ENCODE data around the gene IFT52.
"Not testable (repeated sequence)": the region's sequence is repeated elsewhere in the genome, so short reads cannot be mapped to it uniquely, and the experiment has no call there.

IFT52 gene

DNA sequence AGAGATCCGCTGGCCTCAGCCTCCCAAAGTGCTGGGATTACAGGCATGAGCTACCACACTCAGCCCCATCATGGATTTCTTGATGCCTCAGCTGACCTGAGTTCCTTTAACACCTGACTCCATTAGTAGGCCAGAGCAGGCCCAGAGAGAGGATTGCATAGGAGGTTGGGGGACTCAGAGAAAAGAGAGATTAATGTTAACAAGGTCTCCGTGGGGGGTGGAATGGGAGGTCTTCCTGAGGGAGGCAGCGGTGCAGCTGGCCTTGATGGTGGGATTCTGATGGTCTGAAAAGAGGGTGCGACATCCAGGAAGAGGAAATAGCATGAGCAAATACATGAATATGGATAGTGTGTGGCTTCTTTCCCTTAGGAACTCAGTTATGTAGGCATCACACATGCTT is 22.0 kb upstream of the IFT52 start:
- DNase-seq: no peak

DNA sequence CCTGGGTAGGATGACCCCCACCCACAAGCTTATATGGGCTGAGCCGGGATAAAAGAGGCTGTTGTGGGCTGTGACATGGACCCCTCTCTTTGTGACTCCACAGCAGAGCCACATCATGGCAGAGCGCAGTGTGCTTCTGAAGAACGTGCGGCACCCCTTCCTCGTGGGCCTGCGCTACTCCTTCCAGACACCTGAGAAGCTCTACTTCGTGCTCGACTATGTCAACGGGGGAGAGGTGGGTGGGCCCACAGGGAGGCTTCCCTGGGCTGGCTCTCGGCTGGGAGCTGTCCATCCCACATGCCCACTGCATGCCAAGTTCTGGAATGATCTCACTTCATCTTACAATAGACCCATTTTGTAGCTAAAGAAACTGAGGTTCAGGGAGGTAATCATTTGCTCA is 21.5 kb upstream of the IFT52 start:
- DNase-seq: no peak

DNA sequence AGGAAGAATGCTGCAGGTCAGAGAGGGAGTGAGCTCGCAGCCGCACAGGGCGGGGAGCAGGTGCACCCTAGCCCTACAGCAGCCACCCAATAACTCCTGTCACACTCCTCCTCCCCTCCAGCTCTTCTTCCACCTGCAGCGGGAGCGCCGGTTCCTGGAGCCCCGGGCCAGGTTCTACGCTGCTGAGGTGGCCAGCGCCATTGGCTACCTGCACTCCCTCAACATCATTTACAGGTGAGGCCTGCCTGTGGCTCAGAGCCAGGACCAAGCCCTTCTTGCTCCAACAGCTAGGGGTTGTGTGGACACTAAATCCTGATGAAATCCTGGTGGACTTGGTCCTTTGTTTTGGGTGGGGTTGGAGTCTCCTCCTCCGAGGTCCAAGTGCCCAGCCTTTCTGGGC is 20.2 kb upstream of the IFT52 start:
- DNase-seq: no peak

DNA sequence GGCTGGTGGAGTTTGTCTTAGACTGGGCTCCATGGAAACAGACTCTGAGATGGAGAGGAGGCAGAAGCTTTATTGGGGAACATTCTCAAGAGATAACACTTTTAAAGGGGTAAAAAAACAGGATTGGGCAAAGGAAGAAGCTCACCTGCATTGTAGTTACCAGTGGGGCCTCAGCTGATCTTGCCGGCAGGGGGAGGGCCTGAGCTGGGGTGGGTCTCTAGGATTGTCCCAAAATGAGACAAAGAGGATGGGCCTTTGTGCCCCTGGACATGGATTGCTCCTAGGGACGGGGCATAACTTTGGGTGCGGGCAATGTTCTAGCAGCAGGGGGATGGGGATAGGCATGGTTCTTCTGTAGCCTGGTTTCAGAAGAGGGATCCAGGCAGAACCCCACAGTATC is 19.4 kb upstream of the IFT52 start:
- DNase-seq: no peak

DNA sequence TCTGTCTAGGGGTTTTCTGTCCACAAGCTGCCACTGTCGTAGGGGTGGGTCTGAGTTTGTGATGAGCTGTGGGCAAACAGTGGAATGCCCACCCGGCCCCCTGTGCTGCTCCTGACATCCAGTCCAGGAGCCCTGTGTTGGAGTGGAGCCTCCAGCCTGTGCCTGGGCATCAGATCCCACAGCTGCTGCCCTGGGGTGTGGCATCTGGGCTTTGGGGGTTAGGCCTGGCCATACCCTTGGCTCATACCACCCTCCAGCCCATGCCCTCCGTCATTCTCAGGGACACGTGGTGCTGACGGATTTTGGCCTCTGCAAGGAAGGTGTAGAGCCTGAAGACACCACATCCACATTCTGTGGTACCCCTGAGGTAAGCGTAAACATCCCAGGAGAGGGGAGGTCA is 19.0 kb upstream of the IFT52 start:
- no peak for DNase-seq

DNA sequence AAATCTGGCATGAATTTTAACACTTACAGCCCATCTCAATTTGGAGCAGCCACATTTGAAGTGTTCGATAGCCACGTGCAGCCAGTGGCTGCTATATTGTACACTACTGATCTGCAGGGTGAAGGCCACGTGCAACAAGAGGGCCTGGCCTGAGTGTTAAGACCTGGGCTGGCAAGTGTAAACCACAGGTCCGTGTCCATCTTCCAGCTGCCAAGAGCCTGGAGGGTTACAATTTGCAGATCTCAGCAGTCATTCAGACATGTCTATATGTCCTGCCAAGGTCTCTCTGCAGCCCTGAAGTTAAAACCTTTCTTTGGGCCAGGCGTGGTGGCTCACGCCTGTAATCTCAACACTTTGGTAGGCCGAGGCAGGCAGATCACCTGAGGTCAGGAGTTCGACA is 17.8 kb upstream of the IFT52 start:
- DNase-seq: no peak

DNA sequence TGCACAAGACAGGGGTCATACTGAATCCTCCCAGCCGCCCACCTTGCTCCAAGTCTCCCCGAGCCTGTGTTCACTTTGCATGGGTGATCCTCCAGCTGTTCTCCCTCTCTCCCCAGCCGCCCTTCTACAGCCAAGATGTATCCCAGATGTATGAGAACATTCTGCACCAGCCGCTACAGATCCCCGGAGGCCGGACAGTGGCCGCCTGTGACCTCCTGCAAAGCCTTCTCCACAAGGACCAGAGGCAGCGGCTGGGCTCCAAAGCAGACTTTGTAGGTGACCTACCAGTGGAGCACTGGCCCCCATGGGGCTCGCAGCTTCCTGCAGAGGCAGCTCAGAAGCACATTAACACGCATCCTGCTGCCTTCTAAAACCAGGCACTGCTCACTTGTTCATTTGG is 14.6 kb upstream of the IFT52 start:
- no peak for DNase-seq

DNA sequence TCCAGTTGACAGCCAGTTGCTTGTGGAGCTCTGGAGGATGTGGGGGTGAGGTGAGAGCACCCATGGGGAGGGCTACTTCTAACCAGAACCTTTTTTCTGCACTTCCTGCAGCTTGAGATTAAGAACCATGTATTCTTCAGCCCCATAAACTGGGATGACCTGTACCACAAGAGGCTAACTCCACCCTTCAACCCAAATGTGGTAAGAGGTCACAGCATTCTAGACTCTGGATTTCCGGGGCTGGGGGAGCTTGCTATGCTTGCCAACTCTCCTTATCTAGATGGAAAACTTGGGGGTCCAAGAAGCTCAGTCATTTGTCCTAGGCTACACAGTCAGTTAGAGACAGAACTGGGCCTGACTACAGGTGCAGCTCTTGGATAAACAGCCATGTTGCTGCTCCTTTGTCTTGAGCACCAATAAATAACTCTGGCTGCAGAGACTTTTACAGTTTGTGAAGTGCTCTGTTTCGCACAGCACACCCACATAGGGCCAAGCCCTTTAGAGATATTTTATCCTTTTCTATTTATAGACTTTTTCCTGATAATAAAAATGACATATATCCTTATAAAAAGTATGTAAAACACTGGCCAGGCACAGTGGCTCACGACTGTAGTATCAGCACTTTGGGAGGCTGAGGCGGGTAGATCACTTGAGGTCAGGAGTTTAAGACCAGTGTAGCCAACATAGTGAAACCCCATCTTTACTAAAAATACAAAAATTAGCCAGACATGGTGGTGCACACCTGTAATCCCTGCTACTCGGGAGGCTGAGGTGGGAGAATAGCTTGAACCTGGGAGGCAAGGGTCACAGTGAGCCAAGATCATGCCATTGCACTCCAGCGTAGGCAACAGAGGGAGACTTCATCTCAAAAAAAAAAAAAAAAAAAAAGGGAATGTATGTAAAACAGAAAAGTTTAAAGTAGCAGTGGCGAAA is 10.6 kb upstream of the IFT52 start:
- DNase-seq: no peak

DNA sequence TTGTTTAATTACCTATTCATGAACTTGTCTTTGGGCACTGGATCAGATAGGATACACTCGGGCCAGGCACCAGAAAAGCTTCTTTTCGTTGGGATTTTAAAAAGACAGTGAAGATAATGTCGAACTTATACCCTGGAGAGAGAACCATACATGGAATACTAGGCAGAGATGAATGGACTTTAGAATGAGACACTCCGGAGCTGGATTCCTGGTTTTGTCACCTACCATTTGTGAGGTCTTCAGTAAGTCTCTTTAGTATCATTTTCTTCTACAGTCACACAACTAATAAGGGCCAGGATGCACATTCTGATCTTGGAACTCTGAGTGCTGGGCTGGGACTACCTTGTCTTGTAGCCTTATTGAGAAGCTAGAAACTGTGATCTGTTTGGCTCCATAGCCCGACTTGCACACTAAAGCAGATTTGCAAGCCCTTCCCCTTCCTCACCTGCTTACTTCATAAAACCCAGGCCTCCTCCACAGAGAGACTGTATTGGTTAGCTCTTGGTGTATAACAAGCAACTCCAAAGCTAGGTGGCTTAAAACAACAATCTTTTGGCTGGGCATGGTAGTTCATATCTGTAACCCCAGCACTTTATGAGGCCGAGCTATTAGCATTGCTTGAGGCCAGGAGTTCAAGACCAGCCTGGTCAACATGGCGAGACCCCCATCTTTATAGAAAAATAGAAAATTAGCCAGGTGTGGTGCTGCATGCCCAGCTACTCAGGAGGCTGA is 7.4 kb upstream of the IFT52 start:
- DNase-seq: no peak

DNA sequence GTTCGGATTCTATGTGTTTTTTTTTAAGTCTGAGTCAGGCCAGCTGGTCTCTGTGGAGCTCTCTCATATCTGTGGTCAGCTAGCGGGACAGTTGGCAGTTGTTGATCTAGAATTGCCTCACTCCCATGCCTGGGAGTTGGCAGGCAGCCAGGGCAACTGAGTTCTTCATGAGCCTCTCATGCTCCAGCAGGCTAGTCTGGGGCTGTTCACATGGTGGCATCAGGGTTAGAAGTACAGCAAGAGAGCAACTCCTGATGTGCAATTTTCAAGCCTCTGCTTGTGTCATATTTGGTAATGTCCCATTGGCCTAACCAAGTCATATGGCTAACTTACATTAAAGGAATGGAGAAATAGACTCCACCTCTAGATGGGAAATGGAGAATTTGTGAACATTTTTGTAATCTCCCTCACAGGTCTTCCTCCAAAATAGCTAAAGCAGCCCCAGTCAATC is 6.7 kb upstream of the IFT52 start:
- no peak for DNase-seq

DNA sequence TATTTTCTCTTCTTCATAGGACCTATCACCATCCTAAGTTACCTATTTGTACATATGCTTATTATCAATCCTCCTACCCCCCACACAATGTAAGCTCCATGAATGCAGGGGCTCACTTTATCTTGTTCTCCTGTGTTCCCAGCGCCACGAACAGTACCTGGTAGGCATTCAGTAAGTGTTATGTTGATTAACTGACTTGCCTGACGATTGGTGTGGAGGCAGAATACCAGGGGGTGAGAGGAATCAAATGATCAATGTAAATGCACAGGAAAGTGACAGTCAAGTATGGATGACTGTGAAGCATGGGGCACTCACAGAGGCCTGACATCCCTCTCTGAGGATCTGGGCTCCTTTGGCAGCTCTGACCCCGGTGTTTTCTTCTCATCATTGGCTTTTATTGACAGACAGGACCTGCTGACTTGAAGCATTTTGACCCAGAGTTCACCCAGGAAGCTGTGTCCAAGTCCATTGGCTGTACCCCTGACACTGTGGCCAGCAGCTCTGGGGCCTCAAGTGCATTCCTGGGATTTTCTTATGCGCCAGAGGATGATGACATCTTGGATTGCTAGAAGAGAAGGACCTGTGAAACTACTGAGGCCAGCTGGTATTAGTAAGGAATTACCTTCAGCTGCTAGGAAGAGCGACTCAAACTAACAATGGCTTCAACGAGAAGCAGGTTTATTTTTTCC is 6.1 kb upstream of the IFT52 start:
- no peak for DNase-seq

DNA sequence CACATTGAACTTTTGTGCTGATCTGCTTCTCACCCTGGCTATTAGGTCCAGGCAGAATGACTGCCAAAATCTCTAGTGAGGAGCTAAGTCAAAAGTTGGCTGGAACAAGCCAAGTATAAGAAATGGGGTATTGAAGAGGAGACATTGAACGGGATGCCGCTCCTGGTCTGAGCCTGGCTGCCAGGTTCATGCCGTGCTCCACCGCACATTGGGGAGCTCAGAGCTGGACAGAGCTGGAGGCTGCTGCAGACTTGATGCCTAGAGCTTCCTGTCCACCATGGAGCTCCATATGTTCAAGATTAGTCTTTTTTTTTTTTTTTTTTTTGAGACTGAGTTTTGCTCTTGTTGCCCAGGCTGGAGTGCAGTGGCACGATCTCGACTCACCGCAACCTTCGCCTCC is 4.1 kb upstream of the IFT52 start:
- DNase-seq: no peak

DNA sequence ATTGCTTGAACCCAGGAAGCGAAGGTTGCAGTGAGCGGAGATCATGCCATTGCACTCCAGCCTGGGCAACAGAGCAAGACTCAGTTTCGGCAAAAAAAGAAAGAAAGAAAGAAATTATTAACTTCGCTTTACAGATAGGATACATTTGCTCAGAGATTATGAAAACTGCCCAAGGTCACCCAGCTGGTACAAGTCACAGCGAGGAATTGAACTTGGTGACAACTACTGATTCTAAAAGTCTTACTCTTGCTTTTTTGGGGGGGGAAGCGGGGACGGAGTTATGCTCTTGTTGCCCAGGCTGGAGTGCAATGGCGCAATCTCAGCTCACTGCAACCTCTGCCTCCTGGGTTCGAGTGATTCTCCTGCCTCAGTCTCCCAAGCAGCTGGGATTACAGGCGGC is 2.2 kb upstream of the IFT52 start:
- not testable (repeated sequence) for DNase-seq

DNA sequence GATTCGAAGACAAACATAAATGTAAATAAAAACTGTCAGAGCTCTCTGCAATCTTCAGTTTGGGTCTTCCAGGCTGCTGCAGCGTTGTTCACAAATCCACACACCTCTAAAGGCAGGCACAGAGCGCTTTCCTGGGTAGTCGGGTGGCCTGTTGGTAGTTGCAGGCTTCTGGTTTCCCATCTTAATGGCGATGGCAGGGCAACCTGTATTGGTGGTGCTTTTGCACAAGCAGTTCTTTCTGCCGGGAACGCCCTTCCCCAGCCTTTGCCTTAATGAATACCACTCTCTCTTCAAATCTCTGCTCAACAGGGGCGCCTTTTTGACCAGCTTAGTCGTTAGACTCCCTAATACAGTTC is 723 bp upstream of the IFT52 start:
- no peak for DNase-seq

DNA sequence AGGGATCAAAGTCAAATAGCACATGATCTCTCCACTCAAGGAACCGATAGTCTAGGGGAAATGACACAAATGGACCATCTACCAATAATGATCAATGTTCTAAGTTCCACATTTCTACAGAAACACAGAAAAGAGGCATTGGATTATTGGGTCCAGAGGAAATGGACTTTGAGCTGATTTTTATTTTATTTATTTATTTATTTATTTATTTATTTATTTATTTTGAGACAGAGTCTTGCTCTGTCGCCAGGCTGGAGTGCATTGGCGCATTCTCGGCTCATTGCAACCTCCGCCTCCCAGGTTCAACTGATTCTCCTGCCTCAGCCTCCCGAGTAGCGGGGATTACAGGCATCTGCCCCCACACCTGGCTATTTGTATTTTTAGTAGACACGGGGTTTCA is 11.2 kb downstream of the IFT52 start:
- not testable (repeated sequence) for DNase-seq

DNA sequence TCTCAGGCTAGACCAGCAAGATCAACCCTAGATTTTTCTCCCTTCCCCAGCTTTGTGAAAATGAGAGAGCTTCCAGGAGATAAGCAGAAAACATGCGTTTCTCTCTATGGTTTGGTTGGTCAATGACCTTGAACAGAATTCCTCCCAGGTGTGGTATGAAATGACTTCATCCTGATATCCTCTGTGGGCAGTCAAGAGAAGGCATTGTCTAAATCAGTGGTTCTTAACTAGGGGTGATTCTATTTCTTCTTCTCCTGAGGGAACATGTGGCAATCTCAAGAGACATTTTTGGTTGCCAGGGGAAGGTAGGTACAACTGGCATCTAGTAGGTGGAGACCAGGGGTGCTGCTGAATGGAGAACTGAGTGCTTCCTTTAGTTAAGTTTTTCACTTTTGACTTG is 12.4 kb downstream of the IFT52 start:
- no peak for DNase-seq

DNA sequence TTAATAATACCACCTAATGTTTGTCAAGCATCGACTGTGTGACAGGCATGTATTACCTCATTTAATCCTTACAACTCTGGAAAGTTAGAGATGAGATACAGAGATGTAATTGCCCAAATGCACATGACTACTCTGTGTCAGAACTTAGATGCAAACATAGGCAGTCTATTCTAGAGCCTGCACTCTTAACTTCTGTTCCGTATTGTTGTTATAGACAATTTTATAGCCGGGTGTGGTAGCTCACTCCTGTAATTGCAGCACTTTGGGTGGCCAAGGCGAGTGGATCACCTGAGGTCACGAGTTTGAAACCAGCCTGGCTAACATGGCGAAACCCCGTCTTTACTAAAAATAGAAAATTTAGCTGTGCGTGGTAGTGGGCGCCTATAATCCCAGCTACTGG is 15.0 kb downstream of the IFT52 start:
- DNase-seq: no peak

DNA sequence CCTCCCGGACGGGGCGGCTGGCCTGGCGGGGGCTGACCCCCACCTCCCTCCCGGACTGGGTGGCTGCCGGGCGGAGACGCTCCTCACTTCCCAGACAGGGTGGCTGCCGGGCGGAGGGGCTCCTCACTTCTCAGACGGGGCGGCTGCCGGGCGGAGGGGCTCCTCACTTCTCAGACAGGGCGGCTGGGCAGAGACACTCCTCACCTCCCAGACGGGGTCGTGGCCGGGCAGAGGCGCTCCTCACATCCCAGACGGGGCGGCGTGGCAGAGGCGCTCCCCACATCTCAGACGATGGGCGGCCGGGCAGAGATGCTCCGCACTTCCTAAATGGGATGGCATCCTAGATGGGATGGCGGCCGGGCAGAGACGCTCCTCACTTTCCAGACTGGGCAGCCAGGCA is 16.5 kb downstream of the IFT52 start:
- DNase-seq: not testable (repeated sequence)

DNA sequence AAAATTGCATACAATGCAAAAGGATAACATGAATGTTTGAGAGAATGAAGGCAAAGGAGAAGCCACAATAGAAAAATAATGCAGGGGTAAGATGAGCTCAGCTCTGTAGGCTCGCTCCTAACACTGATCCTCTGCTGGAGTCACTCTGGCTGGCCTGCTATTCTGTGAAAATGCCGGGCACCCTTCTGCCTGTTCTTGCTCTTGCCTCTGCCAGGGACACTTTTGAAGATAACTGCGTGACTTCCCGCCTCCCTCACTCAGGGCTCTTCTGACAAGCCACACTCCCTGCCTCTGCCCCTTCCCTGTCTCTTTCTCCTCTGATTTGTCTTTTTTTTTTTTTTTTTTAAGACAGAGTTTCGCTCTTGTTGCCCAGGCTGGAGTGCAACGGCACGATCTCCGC is 40.9 kb downstream of the IFT52 start:
- DNase-seq: no peak

DNA sequence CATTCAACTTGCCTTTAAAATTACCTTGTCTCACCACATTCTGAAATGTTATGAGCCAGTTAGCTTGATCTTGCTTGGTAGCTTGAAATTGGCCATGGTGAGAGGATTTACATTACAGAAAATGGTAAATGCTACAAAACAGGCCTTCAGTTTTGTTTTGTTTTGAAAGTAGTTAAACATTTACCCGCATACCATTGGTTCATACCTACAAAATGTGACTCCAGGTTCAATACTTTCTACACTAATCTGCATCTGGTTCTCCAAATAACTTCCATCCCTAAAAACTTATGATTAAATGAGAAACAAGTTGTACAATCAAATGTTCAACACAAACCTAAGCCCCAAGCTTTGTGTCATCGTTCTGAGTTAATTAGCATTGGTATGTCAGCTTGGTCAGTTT is 45.7 kb downstream of the IFT52 start:
- no peak for DNase-seq

DNA sequence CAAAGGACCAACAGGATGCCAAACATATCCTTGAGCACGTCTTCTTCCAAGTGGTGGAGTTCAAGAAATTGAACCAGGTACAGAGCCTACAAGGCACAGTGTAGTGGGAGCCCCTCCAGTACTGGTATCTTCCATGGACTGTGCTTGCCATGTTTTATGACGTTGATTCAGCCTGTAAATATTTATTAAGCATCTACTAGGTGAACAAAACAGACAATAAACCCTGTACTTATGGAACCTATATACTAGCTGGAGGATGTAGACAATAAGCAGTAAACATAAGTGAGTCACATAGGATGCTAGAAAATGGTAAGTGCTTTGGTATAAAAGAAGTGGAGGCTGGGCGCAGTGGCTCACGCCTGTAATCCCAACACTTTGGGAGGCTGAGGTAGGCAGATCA is 51.8 kb downstream of the IFT52 start:
- no peak for DNase-seq

DNA sequence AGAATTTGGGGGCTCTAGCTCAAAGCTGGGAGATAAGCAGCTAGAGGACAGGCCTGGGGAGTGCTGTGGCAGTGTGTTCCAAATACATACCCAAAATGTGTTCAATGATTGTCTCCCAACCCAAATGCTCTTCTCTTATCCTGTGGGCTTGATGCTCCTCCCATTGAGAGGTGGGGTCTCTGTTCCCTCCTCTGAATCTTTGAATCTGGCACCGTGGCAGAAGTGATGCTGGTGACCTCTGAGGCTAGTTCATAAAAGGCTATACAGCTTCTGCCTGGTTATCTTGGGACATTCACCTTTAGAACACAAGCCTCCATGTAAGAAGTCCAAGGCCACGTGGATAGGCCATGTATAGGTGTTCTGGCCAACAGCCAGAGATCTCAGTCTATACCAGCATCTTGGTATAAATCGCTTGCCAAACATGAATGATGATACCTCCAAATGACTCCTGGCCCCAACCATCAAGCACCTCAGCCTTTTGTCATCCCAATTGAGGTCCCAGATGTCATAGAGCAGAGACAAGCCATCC is 60.3 kb downstream of the IFT52 start:
- DNase-seq: no peak

DNA sequence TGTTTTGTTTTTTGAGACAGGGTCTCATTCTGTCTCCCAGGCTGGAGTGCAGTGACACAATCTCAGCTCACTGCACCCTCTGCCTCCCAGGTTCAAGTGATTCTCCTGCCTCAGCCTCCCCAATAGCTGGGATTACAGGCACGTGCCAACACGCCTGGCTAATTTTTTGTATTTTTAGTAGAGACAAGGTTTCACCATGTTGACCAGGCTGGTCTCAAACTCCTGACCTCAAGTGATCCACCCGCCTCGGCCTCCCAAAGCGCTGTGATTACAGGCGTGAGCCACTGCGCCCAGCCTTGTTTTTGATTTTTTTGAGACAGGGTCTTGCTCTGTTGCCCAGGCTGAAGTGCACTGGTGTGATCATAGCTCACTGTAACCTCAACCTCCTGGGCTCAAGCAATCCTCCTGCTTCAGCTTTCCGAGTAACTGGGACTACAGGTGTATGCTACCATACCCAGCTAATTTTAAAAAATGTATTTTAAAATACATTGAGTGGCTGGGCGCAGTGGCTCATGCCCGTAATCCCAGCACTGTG is 61.0 kb downstream of the IFT52 start:
- DNase-seq: not testable (repeated sequence)

Measured in stimulated activated CD4-positive, alpha-beta T cell treated with anti-CD3 and anti-CD28 coated beads, Interleukin-15, amount 100 ng/mL, for 24 hours (primary cell).